Activated CD4-positive, alpha-beta T cell treated with anti-CD3 and anti-CD28 coated beads for 1 hour (primary cell): ENCODE measurements around the gene ZFPM1.

Experiments used
- DNase-seq: peaks from one replicate; pipeline ENCODE4 v3.0.0-alpha.2; 2020

ZFPM1 gene

GRCh38 chr16:88532434-88533241, 79.6 kb downstream of the ZFPM1 start:
- no peak for DNase-seq

GRCh38 chr16:88533381-88533917, 80.4 kb downstream of the ZFPM1 start:
- DNase-seq: no peak

GRCh38 chr16:88533932-88534637, 81.0 kb downstream of the ZFPM1 start:
- peak; percentile 72 for DNase-seq

GRCh38 chr16:88534638-88535190, 81.6 kb downstream of the ZFPM1 start:
- no peak for DNase-seq

GRCh38 chr16:88535191-88535856, 82.2 kb downstream of the ZFPM1 start:
- DNase-seq: no peak

GRCh38 chr16:88535857-88536222, 82.8 kb downstream of the ZFPM1 start:
- no peak for DNase-seq

GRCh38 chr16:88536510-88536909, 83.4 kb downstream of the ZFPM1 start:
- DNase-seq: no peak

- no peak for DNase-seq
Measured at GRCh38 chr16:88536971-88537751, 84.1 kb downstream of the ZFPM1 start.

- DNase-seq: no peak
Measured at GRCh38 chr16:88537859-88538258, 84.8 kb downstream of the ZFPM1 start.

GRCh38 chr16:88538366-88539060, 85.4 kb downstream of the ZFPM1 start:
- DNase-seq: no peak

GRCh38 chr16:88539261-88539651, 86.2 kb downstream of the ZFPM1 start:
- no peak for DNase-seq

GRCh38 chr16:88539652-88540345, 86.7 kb downstream of the ZFPM1 start:
- DNase-seq: no peak

- no peak for DNase-seq
Measured at GRCh38 chr16:88540346-88540977, 87.4 kb downstream of the ZFPM1 start.

- no peak for DNase-seq
Measured at GRCh38 chr16:88541831-88542616, 88.9 kb downstream of the ZFPM1 start.

GRCh38 chr16:88543230-88543813, 90.2 kb downstream of the ZFPM1 start:
- DNase-seq: no peak

GRCh38 chr16:88545781-88546180, 92.7 kb downstream of the ZFPM1 start:
- DNase-seq: no peak

- no peak for DNase-seq
Measured at GRCh38 chr16:88548131-88548874, 95.2 kb downstream of the ZFPM1 start.

GRCh38 chr16:88548985-88549384, 95.9 kb downstream of the ZFPM1 start:
- no peak for DNase-seq
